T-helper 17 cell (primary cell): ENCODE measurements around the gene MSI2. TPM values are rescaled to one million over a fixed set of nuclear protein-coding genes. Genes with fewer than 3 reads are reported as not detected.

ENCODE experiments used
- ATAC-seq: fragments of 150-1000 bp; cut with Tn5 transposase; 2 replicates; pipeline ENCODE4 v1.10.0; 2021; ENCODE audit warnings: mild to moderate bottlenecking, moderate library complexity
- DNase-seq, 3 donors: peaks; one replicate each; pipeline versions ENCODE4 v3.0.0 to v3.0.0-alpha.2; 2020 to 2021
- H3K9me3 ChIP-seq: one replicate; pipeline ENCODE4 v1.7.0; 2013; ENCODE audit warnings: low read length, mild to moderate bottlenecking; ENCODE audit not compliant: control insufficient read depth, poor library complexity, severe bottlenecking
- H3K27ac Mint-ChIP-seq: one replicate; pipeline ENCODE4 v1.8.0; 2022; ENCODE audit warnings: mild to moderate bottlenecking, moderate library complexity, mixed read lengths
- H3K27me3 Mint-ChIP-seq: one replicate; pipeline ENCODE4 v1.8.0; 2022; ENCODE audit warnings: mixed read lengths
- H3K36me3 Mint-ChIP-seq: one replicate; pipeline ENCODE4 v1.8.0; 2022; ENCODE audit warnings: low read depth, mixed read lengths
- H3K4me1 Mint-ChIP-seq: one replicate; pipeline ENCODE4 v1.8.0; 2022; ENCODE audit warnings: mild to moderate bottlenecking, mixed read lengths
- H3K4me3 Mint-ChIP-seq: one replicate; pipeline ENCODE4 v1.8.0; 2022; ENCODE audit warnings: mild to moderate bottlenecking, moderate library complexity, mixed read lengths
- total RNA-seq, 4 donors: library from RNA in 2 of 4; stranded (reverse) in 2 of 4; gene quantifications; one replicate each; pipeline ENCODE4 v1.2.3 and lab custom pipeline; 2022 to 2026

The MSI2 gene
- total RNA-seq, 2 donors from 2014 or later = 148 to 151 TPM

- no peaks in the 10 kb centered on the region for H3K9me3 ChIP-seq
- Mint-ChIP-seq H3K4me1 (peaks cover 12% of the 10 kb centered on the region), H3K27ac (no peak overlapping the region), H3K4me3 (no peak overlapping the region), H3K27me3 (no peaks in the 10 kb centered on the region), H3K36me3 (peaks cover 7% of the 10 kb centered on the region)
- ATAC-seq (no peak), DNase-seq (no peak)
These were observed 418.6 kb downstream of the MSI2 start for GRCh38 chr17:57674894-57675293.

GRCh38 chr17:57675427-57676387, 419.4 kb downstream of the MSI2 start:
- no peak overlapping the region for H3K4me3 Mint-ChIP-seq
- peaks cover 7% of the 10 kb centered on the region for H3K36me3 Mint-ChIP-seq
- no peaks in the 10 kb centered on the region for H3K27me3 Mint-ChIP-seq
- no peak for DNase-seq
- no peak overlapping the region for H3K27ac Mint-ChIP-seq
- ATAC-seq = no peak
- H3K9me3 ChIP-seq = no peaks in the 10 kb centered on the region
- peaks cover 11% of the 10 kb centered on the region for H3K4me1 Mint-ChIP-seq

- no peaks in the 10 kb centered on the region for H3K27me3 Mint-ChIP-seq
- no peak for ATAC-seq
- H3K9me3 ChIP-seq = no peaks in the 10 kb centered on the region
- peaks cover 7% of the 10 kb centered on the region for H3K36me3 Mint-ChIP-seq
- peaks cover 7% of the 10 kb centered on the region for H3K4me1 Mint-ChIP-seq
- H3K4me3 Mint-ChIP-seq = no peak overlapping the region
- no peak for DNase-seq
- H3K27ac Mint-ChIP-seq = no peak overlapping the region
These were observed 420.2 kb downstream of the MSI2 start for GRCh38 chr17:57676543-57676942.

GRCh38 chr17:57677301-57677700, 421.0 kb downstream of the MSI2 start:
- Mint-ChIP-seq H3K4me1 (peaks cover 3% of the 10 kb centered on the region), H3K27ac (peak overlapping the region; percentile 83), H3K36me3 (peaks cover 7% of the 10 kb centered on the region), H3K4me3 (peak overlapping the region; percentile 61), H3K27me3 (no peaks in the 10 kb centered on the region)
- DNase-seq = no peak
- no peaks in the 10 kb centered on the region for H3K9me3 ChIP-seq
- ATAC-seq = no peak

GRCh38 chr17:57677858-57678257, 421.5 kb downstream of the MSI2 start:
- H3K27ac Mint-ChIP-seq = no peak overlapping the region
- H3K9me3 ChIP-seq = no peaks in the 10 kb centered on the region
- peaks cover 3% of the 10 kb centered on the region for H3K4me1 Mint-ChIP-seq
- no peaks in the 10 kb centered on the region for H3K27me3 Mint-ChIP-seq
- peaks cover 7% of the 10 kb centered on the region for H3K36me3 Mint-ChIP-seq
- no peak for DNase-seq
- H3K4me3 Mint-ChIP-seq = no peak overlapping the region
- ATAC-seq = no peak

GRCh38 chr17:57678393-57678792, 422.1 kb downstream of the MSI2 start:
- peaks cover 7% of the 10 kb centered on the region for H3K36me3 Mint-ChIP-seq
- H3K4me3 Mint-ChIP-seq = no peak overlapping the region
- H3K27ac Mint-ChIP-seq = no peak overlapping the region
- no peaks in the 10 kb centered on the region for H3K27me3 Mint-ChIP-seq
- no peak for DNase-seq
- no peak for ATAC-seq
- peaks cover 3% of the 10 kb centered on the region for H3K4me1 Mint-ChIP-seq
- H3K9me3 ChIP-seq = no peaks in the 10 kb centered on the region

GRCh38 chr17:57679356-57679755, 423.0 kb downstream of the MSI2 start:
- peaks cover 3% of the 10 kb centered on the region for H3K4me1 Mint-ChIP-seq

GRCh38 chr17:57679906-57680695, 423.8 kb downstream of the MSI2 start:
- Mint-ChIP-seq H3K36me3 (peaks cover 7% of the 10 kb centered on the region), H3K4me1 (peaks cover 5% of the 10 kb centered on the region), H3K4me3 (no peak overlapping the region), H3K27ac (no peak overlapping the region), H3K27me3 (no peaks in the 10 kb centered on the region)
- H3K9me3 ChIP-seq = no peaks in the 10 kb centered on the region
- DNase-seq (no peak), ATAC-seq (no peak)

More at GRCh38 chr17:57679356-57679755, 423.0 kb downstream of the MSI2 start:
- no peak for DNase-seq
- Mint-ChIP-seq H3K27me3 (no peaks in the 10 kb centered on the region), H3K27ac (peak overlapping the region; percentile 16), H3K4me3 (no peak overlapping the region), H3K36me3 (peaks cover 7% of the 10 kb centered on the region)
- H3K9me3 ChIP-seq = no peaks in the 10 kb centered on the region
- no peak for ATAC-seq

GRCh38 chr17:57682701-57683100, 426.4 kb downstream of the MSI2 start:
- Mint-ChIP-seq H3K4me1 (peaks cover 5% of the 10 kb centered on the region), H3K4me3 (no peak overlapping the region), H3K27me3 (no peaks in the 10 kb centered on the region), H3K27ac (no peak overlapping the region), H3K36me3 (peaks cover 1% of the 10 kb centered on the region)
- no peaks in the 10 kb centered on the region for H3K9me3 ChIP-seq
- no peak for ATAC-seq
- no peak for DNase-seq

- DNase-seq (no peak), ATAC-seq (no peak)
- no peaks in the 10 kb centered on the region for H3K9me3 ChIP-seq
- no peak overlapping the region for H3K4me3 Mint-ChIP-seq
- peak overlapping the region; percentile 47 for H3K27ac Mint-ChIP-seq
- H3K27me3 Mint-ChIP-seq = no peaks in the 10 kb centered on the region
- H3K4me1 Mint-ChIP-seq = peaks cover 2% of the 10 kb centered on the region
- H3K36me3 Mint-ChIP-seq = no peaks in the 10 kb centered on the region
These were observed 428.6 kb downstream of the MSI2 start for GRCh38 chr17:57684711-57685498.

- no peak for ATAC-seq
- H3K27me3 Mint-ChIP-seq = no peaks in the 10 kb centered on the region
- no peak overlapping the region for H3K4me3 Mint-ChIP-seq
- H3K36me3 Mint-ChIP-seq = no peaks in the 10 kb centered on the region
- DNase-seq = no peak
- no peaks in the 10 kb centered on the region for H3K9me3 ChIP-seq
- H3K4me1 Mint-ChIP-seq = peaks cover 2% of the 10 kb centered on the region
- H3K27ac Mint-ChIP-seq = peak overlapping the region; percentile 47
These were observed 429.3 kb downstream of the MSI2 start for GRCh38 chr17:57685499-57686132.

- Mint-ChIP-seq H3K27ac (peak overlapping the region; percentile 47), H3K27me3 (no peaks in the 10 kb centered on the region), H3K36me3 (no peaks in the 10 kb centered on the region), H3K4me3 (no peak overlapping the region), H3K4me1 (peaks cover 6% of the 10 kb centered on the region)
- ATAC-seq = no peak
- H3K9me3 ChIP-seq = no peaks in the 10 kb centered on the region
- no peak for DNase-seq
These were observed 431.3 kb downstream of the MSI2 start for GRCh38 chr17:57687642-57688041.
